ENCODE measurements around the gene SP4.

The SP4 gene

DNA sequence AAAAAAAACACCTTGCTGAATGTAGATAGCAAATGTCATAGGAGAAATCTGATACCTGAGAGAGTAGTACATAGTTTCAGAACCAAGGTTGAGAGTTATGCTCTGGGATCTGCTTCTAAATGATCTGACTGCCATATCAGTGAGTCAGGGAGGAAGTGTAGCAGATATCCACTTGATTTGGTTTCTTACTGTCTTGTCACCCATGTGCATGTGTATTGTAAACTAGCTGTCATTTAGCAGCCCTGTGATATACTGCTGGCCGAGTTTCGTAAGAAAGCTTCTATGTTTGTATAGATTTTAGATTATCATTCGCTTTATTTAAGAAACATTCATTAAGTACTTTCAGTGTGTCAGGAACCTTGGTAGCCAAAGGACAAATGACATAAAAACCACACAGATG is 42.0 kb downstream of the SP4 start:
- H4K20me1 ChIP-seq (ENCODE audit: insufficient read depth) = no peaks in the 10 kb centered on the region
- TF ChIP-seq, protein P1, sequence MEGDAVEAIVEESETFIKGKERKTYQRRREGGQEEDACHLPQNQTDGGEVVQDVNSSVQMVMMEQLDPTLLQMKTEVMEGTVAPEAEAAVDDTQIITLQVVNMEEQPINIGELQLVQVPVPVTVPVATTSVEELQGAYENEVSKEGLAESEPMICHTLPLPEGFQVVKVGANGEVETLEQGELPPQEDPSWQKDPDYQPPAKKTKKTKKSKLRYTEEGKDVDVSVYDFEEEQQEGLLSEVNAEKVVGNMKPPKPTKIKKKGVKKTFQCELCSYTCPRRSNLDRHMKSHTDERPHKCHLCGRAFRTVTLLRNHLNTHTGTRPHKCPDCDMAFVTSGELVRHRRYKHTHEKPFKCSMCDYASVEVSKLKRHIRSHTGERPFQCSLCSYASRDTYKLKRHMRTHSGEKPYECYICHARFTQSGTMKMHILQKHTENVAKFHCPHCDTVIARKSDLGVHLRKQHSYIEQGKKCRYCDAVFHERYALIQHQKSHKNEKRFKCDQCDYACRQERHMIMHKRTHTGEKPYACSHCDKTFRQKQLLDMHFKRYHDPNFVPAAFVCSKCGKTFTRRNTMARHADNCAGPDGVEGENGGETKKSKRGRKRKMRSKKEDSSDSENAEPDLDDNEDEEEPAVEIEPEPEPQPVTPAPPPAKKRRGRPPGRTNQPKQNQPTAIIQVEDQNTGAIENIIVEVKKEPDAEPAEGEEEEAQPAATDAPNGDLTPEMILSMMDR (conservative IDR thresholded peaks at IDR 0.05; ENCODE audit: low read depth, low read length) = no peak
- H3K9ac ChIP-seq = no peak overlapping the region
- no peaks in the 10 kb centered on the region for H3K79me2 ChIP-seq (ENCODE audit: insufficient read depth, low read depth)
- no peaks in the 10 kb centered on the region for H3K36me3 ChIP-seq (ENCODE audit: insufficient read depth)
- H2AFZ ChIP-seq (ENCODE audit: low read depth) = no peak overlapping the region
- H3K4me3 ChIP-seq (IDR thresholded peaks at IDR 0.05; ENCODE audit: insufficient read depth, low read depth, low read length) = no peak overlapping the region
- no peak overlapping the region for H3K27ac ChIP-seq
- no peaks in the 10 kb centered on the region for H3K27me3 ChIP-seq (ENCODE audit: insufficient read depth, low read depth)
- H3K4me2 ChIP-seq = no peak overlapping the region
- no peaks in the 10 kb centered on the region for H3K4me1 ChIP-seq (ENCODE audit: low read depth, poor library complexity, severe bottlenecking)

DNA sequence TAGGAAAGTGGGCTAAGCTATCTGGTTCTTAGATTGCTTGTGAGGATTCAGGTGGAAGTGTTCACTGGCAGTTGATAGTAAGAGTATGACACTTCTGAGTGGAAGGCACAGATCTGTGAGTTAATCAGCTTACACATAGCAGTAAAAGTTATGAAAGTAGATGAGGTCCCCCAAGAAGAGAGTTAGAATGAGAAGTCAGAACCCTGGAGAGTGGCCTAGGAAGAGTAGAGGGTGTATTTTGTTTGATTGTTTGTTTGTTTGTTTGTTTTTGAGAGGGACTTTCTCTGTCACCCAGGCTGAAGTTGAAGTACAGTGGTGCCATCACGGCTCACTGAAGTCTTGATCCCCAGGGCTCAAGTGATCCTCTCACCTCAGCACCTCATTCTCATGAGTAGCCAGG is 44.1 kb downstream of the SP4 start:
- TF ChIP-seq, protein P1 (conservative IDR thresholded peaks at IDR 0.05; ENCODE audit: low read depth, low read length) = no peak

DNA sequence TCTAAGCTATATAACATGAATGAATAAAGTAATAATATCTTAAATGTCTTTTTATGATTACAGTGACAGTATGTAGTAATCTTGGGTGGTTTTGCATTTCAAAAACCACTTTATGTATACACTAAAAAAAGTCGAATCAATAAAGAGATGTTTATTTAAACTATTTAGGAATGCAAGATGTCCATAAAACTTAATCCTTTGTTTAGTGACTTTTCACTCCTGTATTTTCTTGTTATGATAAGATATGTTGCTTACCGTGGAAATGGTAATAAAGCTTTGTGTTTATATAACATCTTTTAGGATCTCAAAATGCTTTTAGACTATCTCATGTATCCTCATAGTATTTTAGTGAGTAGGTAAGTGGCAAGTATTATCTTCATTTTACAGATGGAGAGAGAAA is 48.5 kb downstream of the SP4 start:
- Histone ChIP-seq H3K36me3 (ENCODE audit: insufficient read depth) (no peaks in the 10 kb centered on the region), H3K79me2 (ENCODE audit: insufficient read depth, low read depth) (no peaks in the 10 kb centered on the region)

More for the DNA sequence above, 44.1 kb downstream of the SP4 start:
- H3K27ac ChIP-seq = no peak overlapping the region
- no peaks in the 10 kb centered on the region for H3K4me1 ChIP-seq (ENCODE audit: low read depth, poor library complexity, severe bottlenecking)
- no peak overlapping the region for H3K4me2 ChIP-seq
- no peaks in the 10 kb centered on the region for H3K36me3 ChIP-seq (ENCODE audit: insufficient read depth)
- no peak overlapping the region for H2AFZ ChIP-seq (ENCODE audit: low read depth)
- H3K27me3 ChIP-seq (ENCODE audit: insufficient read depth, low read depth) = no peaks in the 10 kb centered on the region
- no peak overlapping the region for H3K9ac ChIP-seq
- H3K4me3 ChIP-seq (IDR thresholded peaks at IDR 0.05; ENCODE audit: insufficient read depth, low read depth, low read length) = no peak overlapping the region
- H4K20me1 ChIP-seq (ENCODE audit: insufficient read depth) = no peaks in the 10 kb centered on the region
- no peaks in the 10 kb centered on the region for H3K79me2 ChIP-seq (ENCODE audit: insufficient read depth, low read depth)

DNA sequence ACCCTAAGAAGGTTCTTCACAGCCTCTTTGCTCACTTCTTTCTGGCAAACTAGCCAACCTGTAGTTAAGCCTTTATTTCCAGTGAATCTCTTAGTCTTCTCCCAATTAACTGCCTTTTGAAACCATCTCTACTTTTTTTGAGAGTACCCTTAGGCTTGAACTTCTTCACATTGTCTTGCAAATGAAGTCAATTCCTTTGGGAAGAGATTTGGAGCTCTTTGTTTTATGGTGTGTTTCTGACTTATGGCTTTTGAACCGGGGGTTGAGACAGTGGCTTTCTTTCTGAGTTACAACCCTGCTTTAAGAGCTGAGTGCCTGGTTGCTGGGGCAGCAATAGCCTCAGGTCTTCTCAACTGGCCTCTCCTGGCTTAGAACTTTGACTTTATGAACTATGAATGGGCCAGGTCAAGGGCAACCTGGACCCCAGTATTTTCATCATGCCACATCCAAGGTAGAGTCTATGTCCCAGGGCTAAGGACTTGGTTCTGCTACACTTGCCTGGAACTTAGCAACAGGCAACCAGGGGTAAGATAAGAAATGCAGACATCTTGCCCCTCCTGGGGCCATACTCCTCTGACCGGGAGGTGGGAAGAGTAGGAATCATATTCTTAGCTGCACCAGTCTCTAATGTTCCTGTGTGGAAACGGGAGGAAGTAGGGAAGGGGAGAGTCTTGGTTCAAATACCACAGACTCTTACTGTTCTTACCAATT is 53.0 kb downstream of the SP4 start:
- H3K79me2 ChIP-seq (ENCODE audit: insufficient read depth, low read depth) = no peaks in the 10 kb centered on the region
- H3K27me3 ChIP-seq (ENCODE audit: insufficient read depth, low read depth) = no peaks in the 10 kb centered on the region
- H3K9ac ChIP-seq = no peak overlapping the region
- no peaks in the 10 kb centered on the region for H3K36me3 ChIP-seq (ENCODE audit: insufficient read depth)
- TF ChIP-seq, protein P1 (conservative IDR thresholded peaks at IDR 0.05; ENCODE audit: low read depth, low read length) = no peak
- no peaks in the 10 kb centered on the region for H3K4me1 ChIP-seq (ENCODE audit: low read depth, poor library complexity, severe bottlenecking)
- H3K27ac ChIP-seq = no peak overlapping the region
- no peak overlapping the region for H2AFZ ChIP-seq (ENCODE audit: low read depth)
- H3K4me2 ChIP-seq = no peak overlapping the region
- no peaks in the 10 kb centered on the region for H4K20me1 ChIP-seq (ENCODE audit: insufficient read depth)
- H3K4me3 ChIP-seq (IDR thresholded peaks at IDR 0.05; ENCODE audit: insufficient read depth, low read depth, low read length) = no peak overlapping the region

More for the DNA sequence above, 48.5 kb downstream of the SP4 start:
- H3K9ac ChIP-seq = no peak overlapping the region
- H3K4me3 ChIP-seq (IDR thresholded peaks at IDR 0.05; ENCODE audit: insufficient read depth, low read depth, low read length) = no peak overlapping the region
- H4K20me1 ChIP-seq (ENCODE audit: insufficient read depth) = no peaks in the 10 kb centered on the region
- H3K27me3 ChIP-seq (ENCODE audit: insufficient read depth, low read depth) = no peaks in the 10 kb centered on the region
- TF ChIP-seq, protein P1 (conservative IDR thresholded peaks at IDR 0.05; ENCODE audit: low read depth, low read length) = no peak
- no peaks in the 10 kb centered on the region for H3K4me1 ChIP-seq (ENCODE audit: low read depth, poor library complexity, severe bottlenecking)
- H2AFZ ChIP-seq (ENCODE audit: low read depth) = no peak overlapping the region
- no peak overlapping the region for H3K4me2 ChIP-seq
- H3K27ac ChIP-seq = no peak overlapping the region
